GM23338 (cell line): ENCODE data around the gene IMMP2L.

Source experiments
- EZH2 ChIP-seq: fragments of 200-600 bp; sonication (generic); IDR thresholded peaks from one replicate; pipeline ENCODE4 v1.8.0; 2017; ENCODE audit warnings: antibody characterized with exemption, mild to moderate bottlenecking, low read depth; ENCODE audit not compliant: unreplicated experiment
- ZNF331 ChIP-seq: fragments of 250-450 bp; sonication (Bioruptor Pico); IDR thresholded peaks from 2 replicates; pipeline ENCODE4 v1.5.0; 2020; ENCODE audit warnings: low read depth, mild to moderate bottlenecking, moderate library complexity
- TF ChIP-seq, protein P1 (sequence below), 2 experiments: fragments of 200-600 bp in 1 of 2; sonication (generic) in 1 of 2; conservative IDR thresholded peaks; 2 replicates each; pipeline versions ENCODE4 v1.5.1 to v1.6.1; 2016 to 2017; ENCODE audit warnings: antibody characterized with exemption in 2 of 2, low read depth in 2 of 2, mild to moderate bottlenecking in 2 of 2, moderate library complexity in 1 of 2

- TF ChIP-seq, protein P1, sequence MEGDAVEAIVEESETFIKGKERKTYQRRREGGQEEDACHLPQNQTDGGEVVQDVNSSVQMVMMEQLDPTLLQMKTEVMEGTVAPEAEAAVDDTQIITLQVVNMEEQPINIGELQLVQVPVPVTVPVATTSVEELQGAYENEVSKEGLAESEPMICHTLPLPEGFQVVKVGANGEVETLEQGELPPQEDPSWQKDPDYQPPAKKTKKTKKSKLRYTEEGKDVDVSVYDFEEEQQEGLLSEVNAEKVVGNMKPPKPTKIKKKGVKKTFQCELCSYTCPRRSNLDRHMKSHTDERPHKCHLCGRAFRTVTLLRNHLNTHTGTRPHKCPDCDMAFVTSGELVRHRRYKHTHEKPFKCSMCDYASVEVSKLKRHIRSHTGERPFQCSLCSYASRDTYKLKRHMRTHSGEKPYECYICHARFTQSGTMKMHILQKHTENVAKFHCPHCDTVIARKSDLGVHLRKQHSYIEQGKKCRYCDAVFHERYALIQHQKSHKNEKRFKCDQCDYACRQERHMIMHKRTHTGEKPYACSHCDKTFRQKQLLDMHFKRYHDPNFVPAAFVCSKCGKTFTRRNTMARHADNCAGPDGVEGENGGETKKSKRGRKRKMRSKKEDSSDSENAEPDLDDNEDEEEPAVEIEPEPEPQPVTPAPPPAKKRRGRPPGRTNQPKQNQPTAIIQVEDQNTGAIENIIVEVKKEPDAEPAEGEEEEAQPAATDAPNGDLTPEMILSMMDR (conservative IDR thresholded peaks at IDR 0.05; ENCODE audit: low read depth in 2 of 2) = no peak
- TF ChIP-seq EZH2 (no peak), ZNF331 (CRISPR knock-in tag) (no peak)
Observed at GRCh38 chr7:110994028-110994967, 568.0 kb downstream of the IMMP2L start.
